ENCODE results near the gene HLF. TPM values are rescaled to one million over a fixed set of nuclear protein-coding genes. Genes with fewer than 3 reads are reported as not detected.
A peak's percentile ranks its signal among the peaks of the same experiment; 100 is the strongest.

Gene HLF
- total and polyA plus RNA-seq, 7 experiments from 2014 or later = 0.18 to 2.6 (median 0.36) TPM; not detected in 1

DNA sequence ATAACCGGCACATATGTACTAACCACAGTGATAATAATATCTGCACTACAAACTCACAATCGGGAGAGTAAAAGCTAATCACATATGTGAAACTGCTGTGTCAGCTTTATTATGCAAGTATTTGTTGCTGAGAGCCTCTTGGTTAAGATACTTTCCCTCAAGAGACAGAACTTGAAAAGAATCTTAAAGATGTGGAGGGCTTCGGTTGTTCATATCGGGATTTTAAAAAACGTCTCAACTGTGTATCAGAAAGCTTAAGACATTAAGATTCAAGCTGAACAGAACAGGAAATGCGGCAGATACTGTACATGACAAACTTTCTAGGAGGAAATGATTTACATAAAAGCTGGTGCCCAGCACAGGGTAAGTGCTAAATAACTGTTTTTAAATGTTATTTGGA is 27.5 kb upstream of the HLF start:
- peak overlapping the region; percentile 48 for H3K27ac ChIP-seq (ENCODE audit: low read depth, low read length)
- peak in 5 of 9 donors; percentile 6 to 25 (median 9) for DNase-seq

DNA sequence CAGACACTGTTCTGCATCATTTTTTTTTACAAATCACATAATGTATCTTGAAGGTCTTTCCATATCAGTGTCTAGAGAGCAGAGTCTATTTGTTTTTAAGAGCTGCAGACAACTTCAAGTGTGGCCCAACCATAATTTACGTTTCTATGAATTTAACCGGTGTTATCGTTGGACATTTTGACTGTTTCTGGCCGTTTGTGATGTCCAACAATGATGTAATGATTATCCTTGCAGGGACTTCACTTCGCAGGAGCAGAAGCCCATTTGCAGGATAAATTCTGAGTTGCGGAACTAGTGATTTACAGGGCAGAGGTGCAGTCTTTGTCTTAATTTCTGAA is 26.9 kb upstream of the HLF start:
- POLR2A ChIA-PET = interaction anchor here (1.0 to 2.5 kb wide), 2 partner anchors 26 to 77 kb away, joined by 3 to 10 read pairs; partner anchors contain the start of gene HLF
- no peaks in the 10 kb centered on the region for H3K27me3 ChIP-seq (ENCODE audit: control insufficient read depth in 2 of 2, insufficient read depth in 2 of 2, low read length in 2 of 2)

More for the DNA sequence above, 27.5 kb upstream of the HLF start:
- Mint-ChIP-seq H3K4me3 (peak overlapping the region; percentile 48 to 94 (median 84)), H3K27ac (peak overlapping the region; percentile 35 to 81 (median 57)), H3K9me3 (peaks cover 0 to 14% (median 3%) of the 10 kb centered on the region in 11 donors), H3K4me1 (peaks cover 9 to 23% (median 19%) of the 10 kb centered on the region in 7 donors), H3K36me3 (peaks cover 0 to 5% (median 0%) of the 10 kb centered on the region in 5 donors), H3K27me3 (peaks cover 6 to 48% (median 17%) of the 10 kb centered on the region in 5 donors)
- H3K9me3 ChIP-seq (ENCODE audit: control insufficient read depth in 2 of 3, low read length in 3 of 3) = no peaks in the 10 kb centered on the region
- no peaks in the 10 kb centered on the region for H3K36me3 ChIP-seq (ENCODE audit: control insufficient read depth in 2 of 3, insufficient read depth in 3 of 3, low read length in 3 of 3)
- H3K27me3 ChIP-seq (ENCODE audit: control insufficient read depth in 2 of 2, insufficient read depth in 2 of 2, low read length in 2 of 2) = no peaks in the 10 kb centered on the region
- intact Hi-C loops (cut with micrococcal nuclease) = loop anchor here in 1 of 2 donors (5.0 to 10.0 kb wide), 2 partner anchors 108 to 245 kb away; no protein-coding TSS in a partner anchor
- CTCF ChIA-PET = no interaction called here
- POLR2A ChIA-PET = interaction anchor here (1.0 to 2.5 kb wide), 2 partner anchors 27 to 77 kb away, joined by 3 to 10 read pairs; partner anchors contain the start of gene HLF
- H3K4me1 ChIP-seq (ENCODE audit: control insufficient read depth in 2 of 2, insufficient read depth in 2 of 2, low read length in 2 of 2) = peaks cover 6 to 19% of the 10 kb centered on the region in 2 donors
- no peak overlapping the region for H3K4me3 ChIP-seq (ENCODE audit: low read length)
- ATAC-seq = no peak

GRCh38 chr17:55238179-55238930 is 26.4 kb upstream of the HLF start:
- Mint-ChIP-seq H3K36me3 (peaks cover 0 to 5% (median 0%) of the 10 kb centered on the region in 5 donors), H3K9me3 (peaks cover 0 to 6% (median 1%) of the 10 kb centered on the region in 11 donors), H3K4me1 (peaks cover 9 to 23% (median 19%) of the 10 kb centered on the region in 7 donors), H3K4me3 (peak overlapping the region; percentile 84 to 94 (median 86)), H3K27me3 (peaks cover 12 to 46% (median 21%) of the 10 kb centered on the region in 5 donors), H3K27ac (peak overlapping the region in 4 of 9 donors; percentile 16 to 76 (median 56))
- H3K27me3 ChIP-seq (ENCODE audit: control insufficient read depth in 2 of 2, insufficient read depth in 2 of 2, low read length in 2 of 2) = no peaks in the 10 kb centered on the region
- peak overlapping the region; percentile 14 for H3K27ac ChIP-seq (ENCODE audit: low read depth, low read length)
- H3K4me3 ChIP-seq (ENCODE audit: low read length) = peak overlapping the region; percentile 65
- H3K4me1 ChIP-seq (ENCODE audit: control insufficient read depth in 2 of 2, insufficient read depth in 2 of 2, low read length in 2 of 2) = peaks cover 6 to 19% of the 10 kb centered on the region in 2 donors
- ChIA-PET CTCF (interaction anchor here (1.0 kb wide), 1 partner anchor 56 kb away, joined by 3 read pairs; no protein-coding TSS in a partner anchor), POLR2A (interaction anchor here (2.5 kb wide), 1 partner anchor 26 kb away, joined by 10 read pairs; the partner anchor contains the start of gene HLF)
- ATAC-seq (peak; percentile 92), DNase-seq (peak; percentile 60 to 81 (median 75))
- intact Hi-C loops (cut with micrococcal nuclease) = loop anchor here (1.0 to 10.0 kb wide), 6 partner anchors 26 to 270 kb away; partner anchors contain the start of genes COX11 (in 2 of the 2), HLF (in 2 of the 2), STXBP4 (in 2 of the 2) and MMD (in 1 of the 2)
- no peaks in the 10 kb centered on the region for H3K36me3 ChIP-seq (ENCODE audit: control insufficient read depth in 2 of 3, insufficient read depth in 3 of 3, low read length in 3 of 3)
- H3K9me3 ChIP-seq (ENCODE audit: control insufficient read depth in 2 of 3, low read length in 3 of 3) = no peaks in the 10 kb centered on the region

More for the DNA sequence above, 26.9 kb upstream of the HLF start:
- Histone ChIP-seq H3K9me3 (ENCODE audit: control insufficient read depth in 2 of 3, low read length in 3 of 3) (no peaks in the 10 kb centered on the region), H3K4me3 (ENCODE audit: low read length) (peak overlapping the region; percentile 65), H3K36me3 (ENCODE audit: control insufficient read depth in 2 of 3, insufficient read depth in 3 of 3, low read length in 3 of 3) (no peaks in the 10 kb centered on the region), H3K4me1 (ENCODE audit: control insufficient read depth in 2 of 2, insufficient read depth in 2 of 2, low read length in 2 of 2) (peaks cover 6 to 19% of the 10 kb centered on the region in 2 donors), H3K27ac (ENCODE audit: low read depth, low read length) (peak overlapping the region; percentile 14)
- Mint-ChIP-seq H3K4me1 (peaks cover 9 to 23% (median 19%) of the 10 kb centered on the region in 7 donors), H3K4me3 (peak overlapping the region; percentile 48 to 94 (median 84)), H3K27ac (peak overlapping the region in 5 of 9 donors; percentile 40 to 76 (median 57)), H3K27me3 (peaks cover 7 to 45% (median 17%) of the 10 kb centered on the region in 5 donors), H3K36me3 (peaks cover 0 to 5% (median 0%) of the 10 kb centered on the region in 5 donors), H3K9me3 (peaks cover 0 to 10% (median 3%) of the 10 kb centered on the region in 11 donors)
- ATAC-seq (no peak), DNase-seq (peak in 3 of 9 donors; percentile 2 to 5 (median 2))
- CTCF ChIA-PET = no interaction called here
- intact Hi-C loops (cut with micrococcal nuclease) = loop anchor here (1.0 to 10.0 kb wide), 6 partner anchors 26 to 270 kb away; partner anchors contain the start of genes COX11 (in 2 of the 2), HLF (in 2 of the 2), STXBP4 (in 2 of the 2) and MMD (in 1 of the 2)

- Histone ChIP-seq H3K4me3 (ENCODE audit: low read length) (peak overlapping the region; percentile 65), H3K27me3 (ENCODE audit: control insufficient read depth in 2 of 2, insufficient read depth in 2 of 2, low read length in 2 of 2) (no peaks in the 10 kb centered on the region), H3K27ac (ENCODE audit: low read depth, low read length) (no peak overlapping the region), H3K4me1 (ENCODE audit: control insufficient read depth in 2 of 2, insufficient read depth in 2 of 2, low read length in 2 of 2) (peaks cover 6 to 19% of the 10 kb centered on the region in 2 donors), H3K9me3 (ENCODE audit: control insufficient read depth in 2 of 3, low read length in 3 of 3) (no peaks in the 10 kb centered on the region), H3K36me3 (ENCODE audit: control insufficient read depth in 2 of 3, insufficient read depth in 3 of 3, low read length in 3 of 3) (no peaks in the 10 kb centered on the region)
- intact Hi-C loops (cut with micrococcal nuclease) = loop anchor here (1.0 to 10.0 kb wide), 6 partner anchors 25 to 271 kb away; partner anchors contain the start of genes COX11 (in 2 of the 2), HLF (in 2 of the 2), STXBP4 (in 2 of the 2) and MMD (in 1 of the 2)
- CTCF ChIA-PET = interaction anchor here (1.0 kb wide), 1 partner anchor 56 kb away, joined by 3 read pairs; no protein-coding TSS in a partner anchor
- Mint-ChIP-seq H3K4me1 (peaks cover 9 to 23% (median 19%) of the 10 kb centered on the region in 7 donors), H3K27me3 (peaks cover 17 to 49% (median 24%) of the 10 kb centered on the region in 5 donors), H3K27ac (peak overlapping the region in 3 of 9 donors; percentile 16 to 61 (median 43)), H3K4me3 (peak overlapping the region; percentile 84 to 94 (median 86)), H3K9me3 (peaks cover 0 to 6% (median 1%) of the 10 kb centered on the region in 11 donors), H3K36me3 (peaks cover 0 to 5% (median 0%) of the 10 kb centered on the region in 5 donors)
- POLR2A ChIA-PET = interaction anchor here (2.5 kb wide), 1 partner anchor 25 kb away, joined by 10 read pairs; the partner anchor contains the start of gene HLF
- ATAC-seq (peak; percentile 25), DNase-seq (peak in 1 of 9 donors; percentile 3)
Measured at GRCh38 chr17:55238931-55239297, 25.8 kb upstream of the HLF start.

GRCh38 chr17:55241097-55241496 is 23.7 kb upstream of the HLF start:
- Histone ChIP-seq H3K36me3 (ENCODE audit: control insufficient read depth in 2 of 3, insufficient read depth in 3 of 3, low read length in 3 of 3) (no peaks in the 10 kb centered on the region), H3K4me1 (ENCODE audit: control insufficient read depth in 2 of 2, insufficient read depth in 2 of 2, low read length in 2 of 2) (peaks cover 6 to 19% of the 10 kb centered on the region in 2 donors), H3K27ac (ENCODE audit: low read depth, low read length) (no peak overlapping the region), H3K4me3 (ENCODE audit: low read length) (no peak overlapping the region), H3K27me3 (ENCODE audit: control insufficient read depth in 2 of 2, insufficient read depth in 2 of 2, low read length in 2 of 2) (peaks cover 0 to 3% of the 10 kb centered on the region in 2 donors), H3K9me3 (ENCODE audit: control insufficient read depth in 2 of 3, low read length in 3 of 3) (no peaks in the 10 kb centered on the region)
- ChIA-PET POLR2A (interaction anchor here (0.6 kb wide), 1 partner anchor 200 kb away, joined by 3 read pairs; no protein-coding TSS in a partner anchor), CTCF (no interaction called here)
- ATAC-seq = no peak
- Mint-ChIP-seq H3K27me3 (peaks cover 35 to 64% (median 37%) of the 10 kb centered on the region in 5 donors), H3K27ac (no peak overlapping the region), H3K9me3 (peaks cover 0 to 6% (median 0%) of the 10 kb centered on the region in 11 donors), H3K4me1 (peaks cover 9 to 22% (median 19%) of the 10 kb centered on the region in 7 donors), H3K4me3 (no peak overlapping the region), H3K36me3 (peaks cover 0 to 5% (median 0%) of the 10 kb centered on the region in 5 donors)
- no peak for DNase-seq
- intact Hi-C loops (cut with micrococcal nuclease) = no loop called here

DNA sequence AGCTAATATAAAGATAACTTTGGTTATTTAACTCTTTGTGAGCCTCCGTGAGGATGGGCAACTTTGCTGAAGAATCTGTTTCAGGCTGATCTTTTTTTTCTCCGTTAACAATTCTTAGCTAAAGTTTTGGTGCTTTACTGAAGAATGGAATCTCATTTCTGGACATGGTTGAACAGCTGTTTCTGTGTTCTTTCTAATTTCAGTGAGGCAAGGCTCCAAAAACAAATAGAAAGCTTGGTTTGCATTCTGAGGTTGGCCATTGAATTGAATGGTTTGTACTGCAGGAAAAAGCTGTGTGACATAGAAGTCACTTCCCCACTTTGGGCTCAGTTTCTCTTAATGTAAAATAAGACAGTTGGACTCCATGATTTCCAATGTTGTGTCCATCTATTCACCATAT is 22.3 kb upstream of the HLF start:
- intact Hi-C loops (cut with micrococcal nuclease) = no loop called here
- Histone ChIP-seq H3K27me3 (ENCODE audit: control insufficient read depth in 2 of 2, insufficient read depth in 2 of 2, low read length in 2 of 2) (peaks cover 0 to 3% of the 10 kb centered on the region in 2 donors), H3K4me1 (ENCODE audit: control insufficient read depth in 2 of 2, insufficient read depth in 2 of 2, low read length in 2 of 2) (peaks cover 6 to 14% of the 10 kb centered on the region in 2 donors), H3K9me3 (ENCODE audit: control insufficient read depth in 2 of 3, low read length in 3 of 3) (no peaks in the 10 kb centered on the region), H3K36me3 (ENCODE audit: control insufficient read depth in 2 of 3, insufficient read depth in 3 of 3, low read length in 3 of 3) (no peaks in the 10 kb centered on the region), H3K4me3 (ENCODE audit: low read length) (no peak overlapping the region), H3K27ac (ENCODE audit: low read depth, low read length) (no peak overlapping the region)
- CTCF ChIA-PET = no interaction called here
- peaks cover 0 to 5% (median 0%) of the 10 kb centered on the region in 5 donors for H3K36me3 Mint-ChIP-seq
- no peak for DNase-seq
- no peak overlapping the region for H3K27ac Mint-ChIP-seq
- H3K9me3 Mint-ChIP-seq = peaks cover 0 to 6% (median 1%) of the 10 kb centered on the region in 11 donors
- no peak for ATAC-seq
- H3K27me3 Mint-ChIP-seq = peaks cover 36 to 68% (median 45%) of the 10 kb centered on the region in 5 donors
- H3K4me1 Mint-ChIP-seq = peaks cover 3 to 14% (median 12%) of the 10 kb centered on the region in 7 donors
- H3K4me3 Mint-ChIP-seq = no peak overlapping the region
- POLR2A ChIA-PET = no interaction called here
